Dermis blood vessel endothelial cell (primary cell): ENCODE results near the gene DTNB. TPM values are rescaled to one million over a fixed set of nuclear protein-coding genes. Genes with fewer than 3 reads are reported as not detected.
"Not testable (repeated sequence)": the region's sequence is repeated elsewhere in the genome, so short reads cannot be mapped to it uniquely, and the experiment has no call there.

Source experiments
- DNase-seq: peaks from one replicate; pipeline ENCODE4 v3.0.0; 2010
- total RNA-seq: library from RNA; depleted of rRNA; stranded (reverse); fragments of >200 nt; gene quantifications from 2 replicates; pipeline ENCODE4 v1.2.3, GENCODE V29; 2014

Gene DTNB
- 5.8 and 7.7 TPM in 2 replicates for total RNA-seq

DNA sequence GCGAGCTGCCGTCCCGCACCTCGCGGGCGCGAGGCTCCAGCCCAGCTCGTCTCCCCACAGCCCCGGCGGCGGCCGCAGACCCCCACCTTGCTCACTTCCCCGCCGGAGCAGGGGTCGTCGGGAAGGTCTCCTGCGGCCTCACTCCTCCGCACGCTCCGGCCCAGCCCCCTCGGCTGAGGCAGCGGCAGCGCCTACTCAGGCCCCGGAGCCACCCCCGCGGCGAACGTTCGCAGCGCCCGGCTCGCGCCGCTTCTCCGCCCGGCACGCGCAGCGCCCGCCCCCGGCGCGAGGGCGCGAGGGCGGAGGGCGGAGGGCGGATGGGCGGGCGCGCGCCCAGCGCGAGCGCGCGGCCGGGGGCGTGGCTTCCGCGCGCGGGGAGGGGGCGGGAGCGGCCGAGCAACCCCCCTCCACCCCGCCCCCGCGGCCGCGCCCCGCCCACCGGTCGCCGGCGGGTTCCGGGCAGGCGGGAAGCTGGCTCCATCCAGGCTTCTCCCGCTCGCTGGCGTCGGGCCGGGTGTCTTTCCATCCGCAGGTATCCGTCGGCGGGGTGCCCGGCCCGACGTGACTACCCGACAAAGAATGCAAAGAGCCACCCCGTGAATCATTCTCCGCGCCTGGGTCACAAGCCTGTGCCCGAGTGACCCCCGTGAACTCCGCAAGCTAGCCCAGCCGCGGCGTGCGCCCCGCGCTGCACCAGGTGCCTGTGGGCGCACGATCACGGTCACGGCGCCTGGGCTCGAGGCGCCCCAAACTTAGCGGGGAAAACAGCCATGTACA is at the start of gene DTNB:
TSS of gene DTNB (minus strand) at position 278 of the 777 bp plus-strand sequence. CDS start 20,917 bp downstream, outside the sequence.
- DNase-seq, result peak; percentile 77

DNA sequence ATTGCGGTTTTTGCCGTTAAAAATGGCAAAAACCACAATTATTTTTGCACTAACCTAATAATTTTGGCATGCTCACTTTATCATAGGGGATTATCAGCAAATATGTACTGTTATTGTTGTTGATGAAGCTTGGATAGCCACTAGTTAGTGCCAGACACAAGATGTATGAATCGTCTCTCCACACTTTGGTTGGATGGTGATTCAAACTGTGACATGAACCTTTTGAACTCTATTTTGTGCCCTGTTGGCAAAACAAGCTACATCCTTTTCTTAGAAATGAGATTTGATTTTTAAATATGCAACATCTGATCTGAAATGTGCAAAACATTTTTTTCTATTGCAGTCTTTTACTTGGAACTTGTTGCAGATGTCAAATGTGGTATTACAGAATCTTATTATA is 48.8 kb upstream of the DTNB start:
- DNase-seq, result no peak

DNA sequence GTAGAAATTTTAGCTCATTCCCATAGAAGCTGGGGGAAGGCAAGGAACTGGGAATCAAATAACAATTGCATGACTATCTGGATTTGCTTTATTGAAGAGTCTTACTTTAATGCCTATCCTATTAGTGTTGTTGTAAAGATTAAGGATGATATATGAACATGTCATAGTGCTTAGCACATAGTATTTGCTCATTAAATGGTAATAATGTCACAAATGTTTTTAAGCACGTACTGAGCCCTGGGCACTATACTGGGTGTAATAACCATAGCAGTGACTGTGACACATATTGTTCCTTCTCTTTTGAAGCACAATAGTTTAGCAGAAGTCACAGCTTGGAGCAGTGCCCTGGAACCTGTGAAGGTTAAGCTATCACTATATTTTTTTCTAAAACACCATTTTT is 47.2 kb upstream of the DTNB start:
- DNase-seq, result no peak

GRCh38 chr2:25714740-25715139 is 41.4 kb upstream of the DTNB start:
- peak; percentile 9 for DNase-seq

- no peak for DNase-seq
Measured at GRCh38 chr2:25712455-25712854, 39.1 kb upstream of the DTNB start.

- DNase-seq, result peak; percentile 11
Measured at GRCh38 chr2:25711675-25712354, 38.4 kb upstream of the DTNB start.

DNA sequence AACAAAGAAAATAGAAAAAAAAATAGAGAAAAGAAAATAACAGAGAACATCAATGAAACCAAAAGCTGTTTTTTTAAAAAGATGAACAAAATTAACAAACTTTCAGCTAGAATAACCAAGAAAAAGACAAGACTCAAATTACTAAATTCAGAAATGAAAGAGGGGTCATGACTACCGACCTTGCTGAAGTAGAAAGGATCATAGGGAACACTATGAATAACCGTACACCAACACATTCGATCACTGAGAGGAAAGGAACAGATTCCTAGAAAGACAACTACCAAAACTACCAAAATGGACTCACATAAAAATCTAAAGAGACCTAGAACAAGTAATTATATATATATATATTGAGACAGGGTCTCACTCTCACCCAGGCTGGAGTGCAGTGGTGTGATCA is 37.4 kb upstream of the DTNB start:
- no peak for DNase-seq

DNA sequence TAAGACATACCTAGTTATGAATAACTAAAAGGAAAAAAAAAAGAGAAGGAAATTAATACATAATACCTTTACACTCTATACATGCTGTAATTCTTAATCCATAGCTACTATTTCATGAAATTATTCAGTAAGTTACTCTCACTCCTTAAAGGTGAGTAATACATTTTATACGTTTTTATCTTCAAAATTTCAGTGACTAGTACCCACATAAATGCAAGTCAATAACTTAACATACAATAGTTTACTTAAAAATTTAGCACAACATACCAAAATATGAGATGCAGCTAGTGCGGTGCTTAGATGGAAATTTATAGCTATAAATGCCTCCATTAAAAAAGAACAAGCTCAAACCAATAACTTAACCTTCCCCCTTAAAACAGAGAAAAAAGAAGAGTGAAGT is 36.0 kb upstream of the DTNB start:
- DNase-seq, result no peak

DNA sequence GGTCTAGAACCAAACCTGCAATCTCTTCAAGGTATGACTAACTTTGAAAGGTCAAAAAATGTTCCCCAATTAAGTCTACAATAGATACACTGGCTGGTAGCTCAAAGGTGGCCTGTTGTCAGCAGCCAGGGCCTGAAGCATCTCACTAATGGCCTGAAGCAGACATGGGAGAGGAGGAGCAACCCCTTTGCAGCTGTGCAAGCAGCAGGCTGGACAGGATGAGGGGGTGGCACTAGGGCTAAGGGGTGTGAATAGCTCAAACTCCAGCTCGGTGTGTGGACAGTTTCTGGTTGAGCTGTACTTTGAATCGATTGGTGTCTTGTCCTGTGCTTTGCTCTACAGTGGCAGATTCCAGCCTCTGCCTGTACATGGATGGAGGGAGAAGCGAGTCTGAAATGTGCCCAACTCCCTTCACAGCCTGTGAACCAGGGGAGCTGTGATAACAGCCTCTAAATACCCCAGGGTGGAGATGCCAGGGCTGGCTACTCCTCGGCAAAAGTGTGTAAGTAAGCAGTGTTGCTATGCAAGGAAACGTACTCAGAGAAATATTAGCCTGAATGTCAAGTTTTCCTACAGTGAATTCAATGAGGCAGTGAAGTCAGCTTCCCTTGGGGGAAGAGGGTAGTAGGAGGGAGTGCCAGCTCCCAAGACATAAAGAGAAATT is 34.7 kb upstream of the DTNB start:
- no peak for DNase-seq

- not testable (repeated sequence) for DNase-seq
Measured at GRCh38 chr2:25705575-25705974, 32.2 kb upstream of the DTNB start.

GRCh38 chr2:25701801-25702200 is 28.4 kb upstream of the DTNB start:
- DNase-seq, result no peak

- DNase-seq, result peak; percentile 69
Measured at GRCh38 chr2:25700221-25700660, 26.9 kb upstream of the DTNB start.

- DNase-seq, result no peak
Measured at GRCh38 chr2:25699216-25699615, 25.8 kb upstream of the DTNB start.

- peak; percentile 68 for DNase-seq
Measured at GRCh38 chr2:25698752-25699151, 25.4 kb upstream of the DTNB start.

- peak; percentile 17 for DNase-seq
Measured at GRCh38 chr2:25697559-25698341, 24.4 kb upstream of the DTNB start.

DNA sequence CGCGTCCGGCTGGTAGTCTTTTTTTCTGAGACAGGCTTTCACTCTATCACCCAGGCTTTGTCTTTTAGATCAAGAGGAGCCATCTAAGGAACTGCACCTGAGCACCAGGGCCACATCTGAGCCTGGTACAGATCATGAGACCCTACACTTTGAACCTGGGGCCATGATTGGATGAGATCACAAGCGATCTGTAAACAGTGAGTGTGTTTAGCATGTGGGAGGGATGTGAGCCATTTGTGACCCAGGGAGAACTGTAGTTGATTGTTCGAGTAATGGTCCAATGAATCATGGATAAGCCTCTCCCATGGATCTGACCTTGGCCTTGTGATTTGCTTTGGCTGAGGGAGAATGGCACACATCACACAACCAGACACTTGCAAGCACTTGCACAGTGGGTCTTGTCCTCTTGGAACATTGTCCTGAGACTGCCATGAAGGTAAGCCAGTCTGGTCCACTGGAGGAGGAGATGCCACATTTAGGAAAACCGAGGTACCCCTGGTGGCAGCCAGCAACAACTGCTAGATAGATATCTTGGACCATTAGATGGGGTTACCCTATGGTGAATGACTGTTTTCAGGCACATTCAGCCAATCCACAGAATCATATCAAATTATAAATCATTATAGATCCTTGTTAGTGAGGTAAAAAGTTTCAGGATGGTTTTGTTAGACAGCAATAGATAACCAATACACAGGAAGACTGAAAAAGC is 19.5 kb upstream of the DTNB start:
- DNase-seq, result no peak

- DNase-seq, result peak; percentile 37
Measured at GRCh38 chr2:25692143-25692542, 18.8 kb upstream of the DTNB start.

GRCh38 chr2:25690058-25690457 is 16.7 kb upstream of the DTNB start:
- no peak for DNase-seq

- DNase-seq, result no peak
Measured at GRCh38 chr2:25688236-25688635, 14.9 kb upstream of the DTNB start.

DNA sequence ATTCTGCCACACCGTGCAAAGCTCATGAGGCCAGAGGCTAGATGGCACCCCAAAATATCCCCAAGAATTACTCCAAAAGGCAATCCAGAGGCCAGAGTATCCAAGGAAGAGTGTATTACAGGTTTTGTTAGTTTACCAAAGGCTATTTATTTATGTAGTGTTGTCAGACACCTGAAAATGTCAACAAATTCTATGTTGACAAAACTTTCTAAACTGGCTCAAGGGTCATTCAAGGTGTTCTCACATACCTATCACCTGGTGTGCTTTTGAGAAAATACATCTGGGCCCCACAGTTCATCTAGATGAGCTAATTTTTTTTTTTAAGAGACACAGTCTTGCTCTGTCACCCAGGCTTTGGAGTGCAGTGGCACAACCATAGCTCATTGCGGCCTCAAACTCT is 12.4 kb upstream of the DTNB start:
- no peak for DNase-seq

- no peak for DNase-seq
Measured at GRCh38 chr2:25684577-25685473, 11.4 kb upstream of the DTNB start.
